HUDEP-2 (cell line): ENCODE results near the gene CENPA.
A peak's percentile ranks its signal among the peaks of the same experiment; 100 is the strongest.
"Not testable (repeated sequence)": the region's sequence is repeated elsewhere in the genome, so short reads cannot be mapped to it uniquely, and the experiment has no call there.

Experiments
- DNase-seq, 76 experiments: peaks; one replicate each; lab custom pipeline; 2025; ENCODE audit not compliant: unreplicated experiment in 76 of 76; lab: John Stamatoyannopoulos, UW

Gene CENPA

GRCh38 chr2:26759845-26760244 is 26.0 kb upstream of the CENPA start:
- no peak for DNase-seq

GRCh38 chr2:26760991-26761390 is 24.9 kb upstream of the CENPA start:
- DNase-seq: not testable (repeated sequence)

- DNase-seq: no peak
Measured at GRCh38 chr2:26763019-26763418, 22.8 kb upstream of the CENPA start.

GRCh38 chr2:26764078-26764887 is 21.6 kb upstream of the CENPA start, which contains the start of gene SLC35F6:
Gene SLC35F6, plus strand, starts transcription at chr2:26764284. Its CDS starts 66 bp downstream, at chr2:26764350.
- peak in 59 of 76 experiments; percentile 14 to 78 (median 48) for DNase-seq

GRCh38 chr2:26764906-26765305 is 20.9 kb upstream of the CENPA start:
- DNase-seq: peak in 1 of 76 experiments; percentile 13

GRCh38 chr2:26765475-26766200 is 20.2 kb upstream of the CENPA start:
- no peak for DNase-seq

- DNase-seq: peak in 1 of 76 experiments; percentile 13
Measured at GRCh38 chr2:26767129-26767528, 18.7 kb upstream of the CENPA start.

GRCh38 chr2:26767894-26768487 is 17.9 kb upstream of the CENPA start:
- DNase-seq: no peak

- DNase-seq: no peak
Measured at GRCh38 chr2:26768759-26769088, 17.1 kb upstream of the CENPA start.

GRCh38 chr2:26769089-26769761 is 16.6 kb upstream of the CENPA start:
- DNase-seq: peak in 74 of 76 experiments; percentile 48 to 95 (median 82)

GRCh38 chr2:26770986-26771586 is 14.8 kb upstream of the CENPA start:
- peak in 64 of 76 experiments; percentile 3 to 73 (median 52) for DNase-seq

- peak in 75 of 76 experiments; percentile 21 to 92 (median 84) for DNase-seq
Measured at GRCh38 chr2:26772064-26773001, 13.5 kb upstream of the CENPA start.

- DNase-seq: no peak
Measured at GRCh38 chr2:26776195-26776800, 9.6 kb upstream of the CENPA start.

- DNase-seq: no peak
Measured at GRCh38 chr2:26778098-26778497, 7.8 kb upstream of the CENPA start.

- no peak for DNase-seq
Measured at GRCh38 chr2:26778507-26778906, 7.3 kb upstream of the CENPA start.

- DNase-seq: no peak
Measured at GRCh38 chr2:26780203-26780760, 5.6 kb upstream of the CENPA start.

GRCh38 chr2:26782876-26783704 is 2.8 kb upstream of the CENPA start:
- DNase-seq: peak in 12 of 76 experiments; percentile 3 to 31 (median 12)
